ENCODE measurements around the gene NFAM1. TPM values are rescaled to one million over a fixed set of nuclear protein-coding genes. Genes with fewer than 3 reads are reported as not detected.

Gene NFAM1
- under 1 TPM; 0.19 to 0.31 TPM for total RNA-seq

- Mint-ChIP-seq H3K27ac (no peak within 1 kb of the TSS), H3K4me1 (ENCODE audit: low read depth) (no peaks in the 10 kb centered on the region), H3K27me3 (ENCODE audit: low read depth) (peaks cover 17% of the 10 kb centered on the region), H3K9me3 (no peaks in the 10 kb centered on the region), H3K36me3 (ENCODE audit: insufficient read depth in 2 of 2) (no peaks in the 10 kb centered on the region), H3K4me3 (no peak within 1 kb of the TSS)
- DNase-seq (no peak), ATAC-seq (replicated peaks in 1 of 2) (no peak)
Measured at GRCh38 chr22:42432020-42432596, at the start of gene NFAM1. Gene NFAM1 (minus strand): TSS chr22:42432403. CDS start chr22:42432357, 46 bp downstream.

GRCh38 chr22:42475122-42475521 is 42.9 kb upstream of the NFAM1 start:
- Mint-ChIP-seq H3K9me3 (no peaks in the 10 kb centered on the region), H3K27ac (no peak overlapping the region), H3K4me3 (no peak overlapping the region), H3K4me1 (ENCODE audit: low read depth) (peaks cover 10% of the 10 kb centered on the region), H3K36me3 (ENCODE audit: insufficient read depth in 2 of 2) (no peaks in the 10 kb centered on the region), H3K27me3 (ENCODE audit: low read depth) (no peaks in the 10 kb centered on the region)
- ATAC-seq (replicated peaks in 1 of 2) (no peak), DNase-seq (no peak)

GRCh38 chr22:42473484-42474193 is 41.4 kb upstream of the NFAM1 start:
- ATAC-seq (replicated peaks in 1 of 2) = no peak
- Mint-ChIP-seq H3K36me3 (ENCODE audit: insufficient read depth in 2 of 2) (no peaks in the 10 kb centered on the region), H3K4me1 (ENCODE audit: low read depth) (peaks cover 7% of the 10 kb centered on the region), H3K27me3 (ENCODE audit: low read depth) (no peaks in the 10 kb centered on the region), H3K9me3 (no peaks in the 10 kb centered on the region), H3K27ac (no peak overlapping the region), H3K4me3 (no peak overlapping the region)
- DNase-seq = no peak

GRCh38 chr22:42472671-42473070 is 40.5 kb upstream of the NFAM1 start:
- Mint-ChIP-seq H3K4me3 (no peak overlapping the region), H3K4me1 (ENCODE audit: low read depth) (no peaks in the 10 kb centered on the region), H3K27ac (no peak overlapping the region), H3K9me3 (no peaks in the 10 kb centered on the region), H3K36me3 (ENCODE audit: insufficient read depth in 2 of 2) (no peaks in the 10 kb centered on the region), H3K27me3 (ENCODE audit: low read depth) (no peaks in the 10 kb centered on the region)
- DNase-seq (no peak), ATAC-seq (replicated peaks in 1 of 2) (no peak)

- Mint-ChIP-seq H3K27me3 (ENCODE audit: low read depth) (no peaks in the 10 kb centered on the region), H3K27ac (no peak overlapping the region), H3K9me3 (no peaks in the 10 kb centered on the region), H3K36me3 (ENCODE audit: insufficient read depth in 2 of 2) (no peaks in the 10 kb centered on the region), H3K4me1 (ENCODE audit: low read depth) (no peaks in the 10 kb centered on the region), H3K4me3 (no peak overlapping the region)
- DNase-seq (no peak), ATAC-seq (replicated peaks in 1 of 2) (no peak)
Measured at GRCh38 chr22:42471441-42471840, 39.2 kb upstream of the NFAM1 start.

- no peak for DNase-seq
- Mint-ChIP-seq H3K4me3 (no peak overlapping the region), H3K27me3 (ENCODE audit: low read depth) (no peaks in the 10 kb centered on the region), H3K4me1 (ENCODE audit: low read depth) (no peaks in the 10 kb centered on the region), H3K9me3 (no peaks in the 10 kb centered on the region), H3K27ac (no peak overlapping the region), H3K36me3 (ENCODE audit: insufficient read depth in 2 of 2) (no peaks in the 10 kb centered on the region)
- ATAC-seq (replicated peaks in 1 of 2) = no peak
Measured at GRCh38 chr22:42470366-42471082, 38.3 kb upstream of the NFAM1 start.

- H3K9me3 Mint-ChIP-seq = no peaks in the 10 kb centered on the region
Measured at GRCh38 chr22:42468841-42469240, 36.6 kb upstream of the NFAM1 start.

GRCh38 chr22:42462016-42462415 is 29.8 kb upstream of the NFAM1 start:
- no peak for ATAC-seq (replicated peaks in 1 of 2)
- Mint-ChIP-seq H3K9me3 (no peaks in the 10 kb centered on the region), H3K4me1 (ENCODE audit: low read depth) (peaks cover 6% of the 10 kb centered on the region), H3K27ac (no peak overlapping the region), H3K4me3 (no peak overlapping the region), H3K27me3 (ENCODE audit: low read depth) (peaks cover 26% of the 10 kb centered on the region), H3K36me3 (ENCODE audit: insufficient read depth in 2 of 2) (no peaks in the 10 kb centered on the region)
- no peak for DNase-seq

More at GRCh38 chr22:42468841-42469240, 36.6 kb upstream of the NFAM1 start:
- DNase-seq = no peak
- Mint-ChIP-seq H3K4me3 (no peak overlapping the region), H3K27ac (no peak overlapping the region), H3K27me3 (ENCODE audit: low read depth) (no peaks in the 10 kb centered on the region), H3K4me1 (ENCODE audit: low read depth) (no peaks in the 10 kb centered on the region), H3K36me3 (ENCODE audit: insufficient read depth in 2 of 2) (no peaks in the 10 kb centered on the region)
- no peak for ATAC-seq (replicated peaks in 1 of 2)

GRCh38 chr22:42461511-42461910 is 29.3 kb upstream of the NFAM1 start:
- H3K9me3 Mint-ChIP-seq = no peaks in the 10 kb centered on the region
- peaks cover 26% of the 10 kb centered on the region for H3K27me3 Mint-ChIP-seq (ENCODE audit: low read depth)

GRCh38 chr22:42459287-42460063 is 27.3 kb upstream of the NFAM1 start:
- H3K4me3 Mint-ChIP-seq = peak overlapping the region in 1 of 2 donors; percentile 7
- DNase-seq (no peak), ATAC-seq (replicated peaks in 1 of 2) (no peak)
- no peaks in the 10 kb centered on the region for H3K36me3 Mint-ChIP-seq (ENCODE audit: insufficient read depth in 2 of 2)
- peaks cover 6% of the 10 kb centered on the region for H3K4me1 Mint-ChIP-seq (ENCODE audit: low read depth)
- no peaks in the 10 kb centered on the region for H3K9me3 Mint-ChIP-seq
- peaks cover 32% of the 10 kb centered on the region for H3K27me3 Mint-ChIP-seq (ENCODE audit: low read depth)
- H3K27ac Mint-ChIP-seq = no peak overlapping the region

More at GRCh38 chr22:42461511-42461910, 29.3 kb upstream of the NFAM1 start:
- H3K27ac Mint-ChIP-seq = no peak overlapping the region
- H3K4me3 Mint-ChIP-seq = no peak overlapping the region
- H3K4me1 Mint-ChIP-seq (ENCODE audit: low read depth) = peaks cover 6% of the 10 kb centered on the region
- no peaks in the 10 kb centered on the region for H3K36me3 Mint-ChIP-seq (ENCODE audit: insufficient read depth in 2 of 2)
- DNase-seq (no peak), ATAC-seq (replicated peaks in 1 of 2) (no peak)

GRCh38 chr22:42452916-42453315 is 20.7 kb upstream of the NFAM1 start:
- H3K27ac Mint-ChIP-seq = no peak overlapping the region
- DNase-seq (no peak), ATAC-seq (replicated peaks in 1 of 2) (no peak)
- H3K36me3 Mint-ChIP-seq (ENCODE audit: insufficient read depth in 2 of 2) = no peaks in the 10 kb centered on the region
- no peak overlapping the region for H3K4me3 Mint-ChIP-seq
- peaks cover 7% of the 10 kb centered on the region for H3K27me3 Mint-ChIP-seq (ENCODE audit: low read depth)
- no peaks in the 10 kb centered on the region for H3K4me1 Mint-ChIP-seq (ENCODE audit: low read depth)
- no peaks in the 10 kb centered on the region for H3K9me3 Mint-ChIP-seq

GRCh38 chr22:42452456-42452855 is 20.3 kb upstream of the NFAM1 start:
- Mint-ChIP-seq H3K36me3 (ENCODE audit: insufficient read depth in 2 of 2) (no peaks in the 10 kb centered on the region), H3K4me1 (ENCODE audit: low read depth) (no peaks in the 10 kb centered on the region), H3K4me3 (no peak overlapping the region), H3K9me3 (no peaks in the 10 kb centered on the region), H3K27ac (no peak overlapping the region), H3K27me3 (ENCODE audit: low read depth) (peaks cover 7% of the 10 kb centered on the region)
- ATAC-seq (replicated peaks in 1 of 2) = no peak
- no peak for DNase-seq

Measured in activated T-cell treated with anti-CD3 and anti-CD28 coated beads, Interleukin-2, amount 50 U/mL, for 72 hours (primary cell).